Liver (tissue), 9 donors: ENCODE data around the gene F5. TPM values are rescaled to one million over a fixed set of nuclear protein-coding genes. Genes with fewer than 3 reads are reported as not detected.

Experiments used
- DNase-seq: peaks from one replicate; pipeline ENCODE4 v3.0.0-alpha.2; 2017; ENCODE audit warnings: low spot score
- H3K27ac ChIP-seq, 2 donors: one replicate each; pipeline ENCODE4 v1.7.0; 2013; ENCODE audit warnings: inconsistent platforms in 2 of 2, low read length in 2 of 2, control low read depth in 1 of 2, low read depth in 1 of 2, mild to moderate bottlenecking in 1 of 2
- H3K27me3 ChIP-seq, 4 donors: one replicate each; pipeline versions ENCODE4 v1.6.1 to v1.7.0; 2013; ENCODE audit warnings: low read length in 3 of 4, inconsistent platforms in 1 of 4, mild to moderate bottlenecking in 1 of 4, moderate library complexity in 1 of 4; ENCODE audit not compliant: control insufficient read depth in 4 of 4, insufficient read depth in 4 of 4
- H3K36me3 ChIP-seq, 4 donors: one replicate each; pipeline versions ENCODE4 v1.6.1 to v1.7.0; 2013; ENCODE audit warnings: low read length in 3 of 4, mild to moderate bottlenecking in 3 of 4, low read depth in 1 of 4, moderate library complexity in 1 of 4; ENCODE audit not compliant: control insufficient read depth in 4 of 4, insufficient read depth in 3 of 4
- H3K4me1 ChIP-seq, 4 donors: one replicate each; pipeline versions ENCODE4 v1.6.1 to v1.7.0; 2013; ENCODE audit warnings: low read length in 3 of 4, mild to moderate bottlenecking in 3 of 4, moderate library complexity in 1 of 4; ENCODE audit not compliant: control insufficient read depth in 4 of 4, insufficient read depth in 4 of 4
- H3K4me3 ChIP-seq, 3 donors: one replicate each; pipeline versions ENCODE4 v1.6.1 to v1.7.0; 2013; ENCODE audit warnings: low read length in 3 of 3, control low read depth in 1 of 3, low read depth in 1 of 3, mild to moderate bottlenecking in 1 of 3
- H3K9ac ChIP-seq, 2 donors: one replicate each; pipeline ENCODE4 v1.7.0; 2013; ENCODE audit warnings: low read length in 2 of 2, mild to moderate bottlenecking in 2 of 2, moderate library complexity in 2 of 2, control low read depth in 1 of 2, low read depth in 1 of 2
- H3K9me3 ChIP-seq, 4 donors: one replicate each; pipeline versions ENCODE4 v1.6.1 to v1.7.0; 2013; ENCODE audit warnings: low read length in 3 of 4; ENCODE audit not compliant: control insufficient read depth in 4 of 4
- EGR1 ChIP-seq, 2 donors: IDR thresholded peaks; 2 replicates each; pipeline ENCODE4 v1.6.1; 2016 to 2018; ENCODE audit warnings: antibody characterized with exemption in 2 of 2, low read depth in 2 of 2
- FOXA1 ChIP-seq: IDR thresholded peaks from 2 replicates; pipeline ENCODE4 v1.6.1; 2016; ENCODE audit warnings: antibody characterized with exemption
- FOXA2 ChIP-seq: IDR thresholded peaks from 2 replicates; pipeline ENCODE4 v1.6.1; 2016; ENCODE audit warnings: antibody characterized with exemption
- GABPA ChIP-seq, 2 donors: IDR thresholded peaks in 1 of 2; conservative IDR thresholded peaks in 1 of 2; 2 replicates each; pipeline ENCODE4 v1.6.1; 2016; ENCODE audit warnings: antibody characterized with exemption in 2 of 2, mild to moderate bottlenecking in 1 of 2, moderate library complexity in 1 of 2
- HNF4A ChIP-seq, 2 donors: conservative IDR thresholded peaks; 2 replicates each; pipeline ENCODE4 v1.6.1; 2016; ENCODE audit warnings: antibody characterized with exemption in 2 of 2, mild to moderate bottlenecking in 2 of 2
- HNF4G ChIP-seq: IDR thresholded peaks from 2 replicates; pipeline ENCODE4 v1.6.1; 2016; ENCODE audit warnings: antibody characterized with exemption
- JUND ChIP-seq, 2 donors: IDR thresholded peaks; 2 replicates each; pipeline ENCODE4 v1.6.1; 2016; ENCODE audit warnings: antibody characterized with exemption in 2 of 2
- NR2F2 ChIP-seq: IDR thresholded peaks from 2 replicates; pipeline ENCODE4 v1.6.1; 2016; ENCODE audit warnings: antibody characterized with exemption
- RAD21 ChIP-seq, 2 donors: IDR thresholded peaks; 2 replicates each; pipeline ENCODE4 v1.6.1; 2016; ENCODE audit warnings: antibody characterized with exemption in 2 of 2, mild to moderate bottlenecking in 2 of 2
- RXRA ChIP-seq, 2 donors: IDR thresholded peaks; 2 replicates each; pipeline ENCODE4 v1.6.1; 2017 to 2018; ENCODE audit warnings: antibody characterized with exemption in 2 of 2, mild to moderate bottlenecking in 1 of 2
- SP1 ChIP-seq: IDR thresholded peaks from 2 replicates; pipeline ENCODE4 v1.6.1; 2018; ENCODE audit warnings: antibody characterized with exemption, mild to moderate bottlenecking
- TAF1 ChIP-seq: conservative IDR thresholded peaks from 2 replicates; pipeline ENCODE4 v1.6.1; 2016; ENCODE audit warnings: antibody characterized with exemption, mild to moderate bottlenecking
- YY1 ChIP-seq: IDR thresholded peaks from 2 replicates; pipeline ENCODE4 v1.6.1; 2016; ENCODE audit warnings: antibody characterized with exemption, mild to moderate bottlenecking
- WGBS: extraction: QIAGEN DNeasy Blood & Tissue Kit; methylation state at CpG from one replicate; pipeline ENCODE4 v1.1.7; 2013; 5-methylcytosine and 5-hydroxymethylcytosine counted together
- polyA plus RNA-seq, 2 donors: library from polyadenylated mRNA; stranded (reverse) in 1 of 2; unstranded in 1 of 2; fragments of 200-250 nt in 1 of 2; fragments of >200 nt in 1 of 2; fragmentation: Nextera tagmentation in 1 of 2; extraction: Ambion mirVana in 1 of 2; gene quantifications; one replicate each; pipeline versions ENCODE4 v1.2.1 to v1.2.3, GENCODE V29; 2013 to 2015
- total RNA-seq, 2 donors: library from RNA; depleted of rRNA; stranded (reverse); fragments of >200 nt; gene quantifications; one replicate each; pipeline ENCODE4 v1.2.3, GENCODE V29; 2014
- TF ChIP-seq, protein P1 (sequence below): IDR thresholded peaks from 2 replicates; pipeline ENCODE4 v1.6.1; 2016; ENCODE audit warnings: antibody characterized with exemption
- TF ChIP-seq, protein P2 (sequence below): IDR thresholded peaks from 2 replicates; pipeline ENCODE4 v1.6.1; 2016; ENCODE audit warnings: antibody characterized with exemption
- TF ChIP-seq, protein P3 (sequence below): IDR thresholded peaks from 2 replicates; pipeline ENCODE4 v1.6.1; 2016; ENCODE audit warnings: antibody characterized with exemption, mild to moderate bottlenecking
- TF ChIP-seq, protein P4 (sequence below): fragments of 150-350 bp; IDR thresholded peaks from 2 replicates; pipeline ENCODE4 v1.5.1; 2017; ENCODE audit warnings: improper control_type of control experiment, low read depth, low read length; ENCODE audit not compliant: missing input control
- TF ChIP-seq, protein P5 (sequence below): IDR thresholded peaks from 2 replicates; pipeline ENCODE4 v1.6.1; 2016; ENCODE audit warnings: antibody characterized with exemption
- donor health status: healthy.
- donor health status: healthy.
- donor health status: healthy.
- donor health status: healthy.
- donor health status: healthy.

Gene F5
- total and polyA plus RNA-seq, 4 donors = 86.1 to 155 (median 129) TPM

DNA sequence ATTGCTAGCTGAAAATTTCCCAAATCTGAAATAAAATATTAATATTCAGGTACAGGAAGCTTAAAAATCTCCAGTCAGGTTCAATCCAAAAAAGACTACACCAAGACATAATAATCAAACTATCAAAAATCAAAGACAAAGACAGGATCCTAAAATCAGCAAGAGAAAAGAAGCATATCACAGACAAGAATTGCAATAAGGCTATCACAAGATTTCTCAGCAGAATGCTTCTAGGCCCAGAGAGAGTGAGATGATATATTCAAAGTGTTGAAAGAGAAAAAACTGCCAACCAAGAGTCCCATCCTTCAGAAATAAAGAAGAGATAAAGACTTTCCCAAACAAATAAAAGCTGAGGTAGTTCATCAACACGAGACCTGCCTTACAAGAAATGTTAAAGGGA is 48.6 kb upstream of the F5 start:
- Histone ChIP-seq H3K27ac (no peak overlapping the region), H3K27me3 (no peaks in the 10 kb centered on the region), H3K9ac (no peak overlapping the region), H3K36me3 (no peaks in the 10 kb centered on the region), H3K4me1 (no peaks in the 10 kb centered on the region), H3K9me3 (peaks cover 0 to 10% (median 4%) of the 10 kb centered on the region in 4 donors), H3K4me3 (no peak overlapping the region)
- no peak for DNase-seq
- 73% methylated on average over 1 of the region's 1 CpG for WGBS
- no peak for TF ChIP-seq YY1
- no peak for TF ChIP-seq SP1
- TF ChIP-seq HNF4G = no peak
- no peak for TF ChIP-seq TAF1
- TF ChIP-seq GABPA (IDR thresholded peaks at IDR 0.05 in 1 of 2, conservative IDR thresholded peaks at IDR 0.05 in 1 of 2) = no peak
- TF ChIP-seq FOXA2 = no peak
- TF ChIP-seq EGR1 (IDR thresholded peaks at IDR 0.05; ENCODE audit: low read depth in 2 of 2) = no peak
- TF ChIP-seq, protein P1, sequence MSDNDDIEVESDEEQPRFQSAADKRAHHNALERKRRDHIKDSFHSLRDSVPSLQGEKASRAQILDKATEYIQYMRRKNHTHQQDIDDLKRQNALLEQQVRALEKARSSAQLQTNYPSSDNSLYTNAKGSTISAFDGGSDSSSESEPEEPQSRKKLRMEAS = no peak
- TF ChIP-seq, protein P2, sequence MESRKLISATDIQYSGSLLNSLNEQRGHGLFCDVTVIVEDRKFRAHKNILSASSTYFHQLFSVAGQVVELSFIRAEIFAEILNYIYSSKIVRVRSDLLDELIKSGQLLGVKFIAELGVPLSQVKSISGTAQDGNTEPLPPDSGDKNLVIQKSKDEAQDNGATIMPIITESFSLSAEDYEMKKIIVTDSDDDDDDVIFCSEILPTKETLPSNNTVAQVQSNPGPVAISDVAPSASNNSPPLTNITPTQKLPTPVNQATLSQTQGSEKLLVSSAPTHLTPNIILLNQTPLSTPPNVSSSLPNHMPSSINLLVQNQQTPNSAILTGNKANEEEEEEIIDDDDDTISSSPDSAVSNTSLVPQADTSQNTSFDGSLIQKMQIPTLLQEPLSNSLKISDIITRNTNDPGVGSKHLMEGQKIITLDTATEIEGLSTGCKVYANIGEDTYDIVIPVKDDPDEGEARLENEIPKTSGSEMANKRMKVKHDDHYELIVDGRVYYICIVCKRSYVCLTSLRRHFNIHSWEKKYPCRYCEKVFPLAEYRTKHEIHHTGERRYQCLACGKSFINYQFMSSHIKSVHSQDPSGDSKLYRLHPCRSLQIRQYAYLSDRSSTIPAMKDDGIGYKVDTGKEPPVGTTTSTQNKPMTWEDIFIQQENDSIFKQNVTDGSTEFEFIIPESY = no peak
- TF ChIP-seq HNF4A (conservative IDR thresholded peaks at IDR 0.05) = no peak
- no peak for TF ChIP-seq RAD21 (IDR thresholded peaks at IDR 0.05)
- TF ChIP-seq RXRA (IDR thresholded peaks at IDR 0.05) = no peak
- TF ChIP-seq FOXA1 = no peak
- TF ChIP-seq, protein P3, sequence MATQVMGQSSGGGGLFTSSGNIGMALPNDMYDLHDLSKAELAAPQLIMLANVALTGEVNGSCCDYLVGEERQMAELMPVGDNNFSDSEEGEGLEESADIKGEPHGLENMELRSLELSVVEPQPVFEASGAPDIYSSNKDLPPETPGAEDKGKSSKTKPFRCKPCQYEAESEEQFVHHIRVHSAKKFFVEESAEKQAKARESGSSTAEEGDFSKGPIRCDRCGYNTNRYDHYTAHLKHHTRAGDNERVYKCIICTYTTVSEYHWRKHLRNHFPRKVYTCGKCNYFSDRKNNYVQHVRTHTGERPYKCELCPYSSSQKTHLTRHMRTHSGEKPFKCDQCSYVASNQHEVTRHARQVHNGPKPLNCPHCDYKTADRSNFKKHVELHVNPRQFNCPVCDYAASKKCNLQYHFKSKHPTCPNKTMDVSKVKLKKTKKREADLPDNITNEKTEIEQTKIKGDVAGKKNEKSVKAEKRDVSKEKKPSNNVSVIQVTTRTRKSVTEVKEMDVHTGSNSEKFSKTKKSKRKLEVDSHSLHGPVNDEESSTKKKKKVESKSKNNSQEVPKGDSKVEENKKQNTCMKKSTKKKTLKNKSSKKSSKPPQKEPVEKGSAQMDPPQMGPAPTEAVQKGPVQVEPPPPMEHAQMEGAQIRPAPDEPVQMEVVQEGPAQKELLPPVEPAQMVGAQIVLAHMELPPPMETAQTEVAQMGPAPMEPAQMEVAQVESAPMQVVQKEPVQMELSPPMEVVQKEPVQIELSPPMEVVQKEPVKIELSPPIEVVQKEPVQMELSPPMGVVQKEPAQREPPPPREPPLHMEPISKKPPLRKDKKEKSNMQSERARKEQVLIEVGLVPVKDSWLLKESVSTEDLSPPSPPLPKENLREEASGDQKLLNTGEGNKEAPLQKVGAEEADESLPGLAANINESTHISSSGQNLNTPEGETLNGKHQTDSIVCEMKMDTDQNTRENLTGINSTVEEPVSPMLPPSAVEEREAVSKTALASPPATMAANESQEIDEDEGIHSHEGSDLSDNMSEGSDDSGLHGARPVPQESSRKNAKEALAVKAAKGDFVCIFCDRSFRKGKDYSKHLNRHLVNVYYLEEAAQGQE = no peak
- no peak for TF ChIP-seq NR2F2
- no peak for TF ChIP-seq JUND (IDR thresholded peaks at IDR 0.05)
- TF ChIP-seq, protein P4, sequence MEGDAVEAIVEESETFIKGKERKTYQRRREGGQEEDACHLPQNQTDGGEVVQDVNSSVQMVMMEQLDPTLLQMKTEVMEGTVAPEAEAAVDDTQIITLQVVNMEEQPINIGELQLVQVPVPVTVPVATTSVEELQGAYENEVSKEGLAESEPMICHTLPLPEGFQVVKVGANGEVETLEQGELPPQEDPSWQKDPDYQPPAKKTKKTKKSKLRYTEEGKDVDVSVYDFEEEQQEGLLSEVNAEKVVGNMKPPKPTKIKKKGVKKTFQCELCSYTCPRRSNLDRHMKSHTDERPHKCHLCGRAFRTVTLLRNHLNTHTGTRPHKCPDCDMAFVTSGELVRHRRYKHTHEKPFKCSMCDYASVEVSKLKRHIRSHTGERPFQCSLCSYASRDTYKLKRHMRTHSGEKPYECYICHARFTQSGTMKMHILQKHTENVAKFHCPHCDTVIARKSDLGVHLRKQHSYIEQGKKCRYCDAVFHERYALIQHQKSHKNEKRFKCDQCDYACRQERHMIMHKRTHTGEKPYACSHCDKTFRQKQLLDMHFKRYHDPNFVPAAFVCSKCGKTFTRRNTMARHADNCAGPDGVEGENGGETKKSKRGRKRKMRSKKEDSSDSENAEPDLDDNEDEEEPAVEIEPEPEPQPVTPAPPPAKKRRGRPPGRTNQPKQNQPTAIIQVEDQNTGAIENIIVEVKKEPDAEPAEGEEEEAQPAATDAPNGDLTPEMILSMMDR = no peak
- TF ChIP-seq, protein P5, sequence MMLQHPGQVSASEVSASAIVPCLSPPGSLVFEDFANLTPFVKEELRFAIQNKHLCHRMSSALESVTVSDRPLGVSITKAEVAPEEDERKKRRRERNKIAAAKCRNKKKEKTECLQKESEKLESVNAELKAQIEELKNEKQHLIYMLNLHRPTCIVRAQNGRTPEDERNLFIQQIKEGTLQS = no peak
